Kidney (tissue), 14 donors: ENCODE measurements around the gene GKN1. TPM values are rescaled to one million over a fixed set of nuclear protein-coding genes. Genes with fewer than 3 reads are reported as not detected.
"Not testable (repeated sequence)": the region's sequence is repeated elsewhere in the genome, so short reads cannot be mapped to it uniquely, and the experiment has no call there.

Experiments
- DNase-seq, 5 donors: peaks; one replicate each; pipeline ENCODE4 v3.0.0-alpha.2; 2013 to 2020
- FAIRE-seq: peaks from 2 replicates; lab custom pipeline; 2012; peaks lifted over from hg19 to GRCh38; lab: Jason Lieb, UNC
- H3K27ac ChIP-seq, 2 donors: one replicate each; pipeline ENCODE4 v1.7.0; 2013; ENCODE audit warnings: low read depth in 2 of 2, low read length in 2 of 2, inconsistent platforms in 1 of 2
- H3K27me3 ChIP-seq: one replicate; pipeline ENCODE4 v1.7.1; 2013; ENCODE audit warnings: low read length, inconsistent platforms; ENCODE audit not compliant: control insufficient read depth, insufficient read depth
- H3K36me3 ChIP-seq, 3 donors: one replicate each; pipeline versions ENCODE4 v1.7.0 to v1.7.1; 2013; ENCODE audit warnings: low read length in 3 of 3, control low read depth in 1 of 3, inconsistent platforms in 1 of 3; ENCODE audit not compliant: insufficient read depth in 3 of 3, control insufficient read depth in 2 of 3
- H3K4me1 ChIP-seq, 3 donors: one replicate each; pipeline versions ENCODE4 v1.7.0 to v1.7.1; 2013; ENCODE audit warnings: low read length in 3 of 3, inconsistent platforms in 1 of 3, low read depth in 1 of 3; ENCODE audit not compliant: control insufficient read depth in 2 of 3, insufficient read depth in 2 of 3
- H3K4me3 ChIP-seq, 3 donors: one replicate each; pipeline versions ENCODE4 v1.7.0 to v1.8.1; 2013; ENCODE audit warnings: low read length in 3 of 3, control low read depth in 1 of 3, inconsistent platforms in 1 of 3
- H3K9ac ChIP-seq, 3 donors: one replicate each; pipeline versions ENCODE4 v1.7.0 to v1.7.1; 2013; ENCODE audit warnings: low read length in 3 of 3, control low read depth in 1 of 3, inconsistent platforms in 1 of 3
- H3K9me3 ChIP-seq, 3 donors: one replicate each; pipeline versions ENCODE4 v1.7.0 to v1.7.1; 2013; ENCODE audit warnings: low read length in 3 of 3, control low read depth in 1 of 3, inconsistent platforms in 1 of 3; ENCODE audit not compliant: control insufficient read depth in 2 of 3, insufficient read depth in 1 of 3
- intact Hi-C: fragments of 100-400 bp; cut with DNase I; formaldehyde crosslinking; loops from one replicate; pipeline ENCODE4 v1.11.1; 2022
- polyA plus RNA-seq: library from polyadenylated mRNA; stranded (reverse); fragments of 350-450 nt; fragmentation: Illumina TruSeq; extraction: RNeasy Lipid Tissue Mini Kit (QIAGEN cat#74804); gene quantifications from one replicate; pipeline ENCODE4 v1.2.3, GENCODE V29; 2014; ENCODE audit warnings: low read depth, low replicate concordance; ENCODE audit not compliant: insufficient read depth
- total RNA-seq: library from RNA; stranded (reverse); fragmentation: NEBNext Ultra II Directional; extraction: Animal tissue kit (Norgen Biotek cat#: 25700); gene quantifications from one replicate; pipeline ENCODE4 v1.2.1, GENCODE V29; 2021
- TF ChIP-seq, protein P1 (sequence below): IDR thresholded peaks from 3 replicates; pipeline ENCODE4 v1.5.1; 2012; ENCODE audit warnings: mild to moderate bottlenecking, moderate library complexity, borderline replicate concordance; ENCODE audit not compliant: insufficient read depth; ENCODE audit errors: extremely low read depth
- donor health status: control.
- donor health status: control.
- donor health status: control.
- donor health status: control.
- donor health status: control.
- donor health status: DM: yes; HTN: yes; CAD: no.
- donor health status: Normal renal cell carcinoma (clear cell type).

The GKN1 gene
- total and polyA plus RNA-seq, 2 donors from 2014 or later: not detected

DNA sequence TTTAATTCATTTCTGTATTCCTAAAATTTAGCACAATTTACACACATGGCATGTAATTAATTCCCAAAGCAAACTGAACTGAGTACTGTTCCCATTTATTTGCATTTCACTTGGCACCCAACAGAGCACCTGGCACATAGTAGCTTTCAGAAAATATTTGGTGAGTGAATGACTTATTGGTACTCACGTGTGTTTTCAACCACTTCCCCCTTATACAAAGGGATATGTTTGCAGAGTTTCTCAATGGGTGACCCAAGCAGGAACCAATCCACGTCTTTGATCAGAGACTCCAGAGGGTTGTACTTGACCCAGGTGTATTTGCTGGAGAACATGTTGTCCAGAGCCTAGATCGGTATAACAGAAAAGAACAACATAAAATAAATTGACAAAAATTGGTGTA, 28.3 kb upstream of the GKN1 start:
- no peak for FAIRE-seq
- no peaks in the 10 kb centered on the region for H3K27me3 ChIP-seq
- TF ChIP-seq, protein P1, sequence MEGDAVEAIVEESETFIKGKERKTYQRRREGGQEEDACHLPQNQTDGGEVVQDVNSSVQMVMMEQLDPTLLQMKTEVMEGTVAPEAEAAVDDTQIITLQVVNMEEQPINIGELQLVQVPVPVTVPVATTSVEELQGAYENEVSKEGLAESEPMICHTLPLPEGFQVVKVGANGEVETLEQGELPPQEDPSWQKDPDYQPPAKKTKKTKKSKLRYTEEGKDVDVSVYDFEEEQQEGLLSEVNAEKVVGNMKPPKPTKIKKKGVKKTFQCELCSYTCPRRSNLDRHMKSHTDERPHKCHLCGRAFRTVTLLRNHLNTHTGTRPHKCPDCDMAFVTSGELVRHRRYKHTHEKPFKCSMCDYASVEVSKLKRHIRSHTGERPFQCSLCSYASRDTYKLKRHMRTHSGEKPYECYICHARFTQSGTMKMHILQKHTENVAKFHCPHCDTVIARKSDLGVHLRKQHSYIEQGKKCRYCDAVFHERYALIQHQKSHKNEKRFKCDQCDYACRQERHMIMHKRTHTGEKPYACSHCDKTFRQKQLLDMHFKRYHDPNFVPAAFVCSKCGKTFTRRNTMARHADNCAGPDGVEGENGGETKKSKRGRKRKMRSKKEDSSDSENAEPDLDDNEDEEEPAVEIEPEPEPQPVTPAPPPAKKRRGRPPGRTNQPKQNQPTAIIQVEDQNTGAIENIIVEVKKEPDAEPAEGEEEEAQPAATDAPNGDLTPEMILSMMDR: no peak
- no peaks in the 10 kb centered on the region for H3K4me1 ChIP-seq
- intact Hi-C loops: no loop called here
- no peak overlapping the region for H3K9ac ChIP-seq
- no peak overlapping the region for H3K4me3 ChIP-seq
- no peak for DNase-seq
- H3K9me3 ChIP-seq: no peaks in the 10 kb centered on the region
- H3K36me3 ChIP-seq: no peaks in the 10 kb centered on the region
- no peak overlapping the region for H3K27ac ChIP-seq

GRCh38 chr2:68948710-68949109, 25.7 kb upstream of the GKN1 start:
- intact Hi-C loops: no loop called here
- no peak overlapping the region for H3K27ac ChIP-seq
- no peaks in the 10 kb centered on the region for H3K9me3 ChIP-seq

DNA sequence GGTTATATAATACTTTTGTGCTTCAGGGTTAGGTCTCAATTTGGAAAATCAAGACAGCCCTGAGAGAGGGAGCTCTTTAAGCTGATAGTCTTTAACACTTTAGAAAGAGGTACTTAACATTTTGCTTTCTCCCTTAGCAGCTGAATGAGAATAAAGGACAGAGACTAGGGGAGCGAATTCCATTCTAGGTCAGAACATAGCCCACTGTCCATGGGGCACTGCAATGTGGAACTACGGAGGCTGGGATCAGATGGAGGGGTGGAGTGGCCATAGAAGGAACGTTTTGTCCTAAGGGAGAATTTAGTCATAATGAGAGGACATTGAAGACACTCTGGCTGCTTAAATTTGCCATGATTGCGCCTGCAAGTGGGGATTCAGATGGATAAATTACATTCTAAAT, 22.5 kb upstream of the GKN1 start:
- no peaks in the 10 kb centered on the region for H3K9me3 ChIP-seq
- intact Hi-C loops: no loop called here
- no peak overlapping the region for H3K4me3 ChIP-seq
- H3K4me1 ChIP-seq: no peaks in the 10 kb centered on the region
- no peaks in the 10 kb centered on the region for H3K27me3 ChIP-seq
- no peak overlapping the region for H3K9ac ChIP-seq
- DNase-seq (no peak), FAIRE-seq (no peak)
- no peak overlapping the region for H3K27ac ChIP-seq
- H3K36me3 ChIP-seq: no peaks in the 10 kb centered on the region
- TF ChIP-seq, protein P1: no peak

More at GRCh38 chr2:68948710-68949109, 25.7 kb upstream of the GKN1 start:
- no peak overlapping the region for H3K9ac ChIP-seq
- H3K27me3 ChIP-seq: no peaks in the 10 kb centered on the region
- FAIRE-seq (no peak), DNase-seq (no peak)
- H3K4me3 ChIP-seq: no peak overlapping the region
- TF ChIP-seq, protein P1: no peak
- H3K36me3 ChIP-seq: no peaks in the 10 kb centered on the region
- H3K4me1 ChIP-seq: no peaks in the 10 kb centered on the region

- no peaks in the 10 kb centered on the region for H3K4me1 ChIP-seq
- no peak within 1 kb of the TSS for H3K27ac ChIP-seq
- no peaks in the 10 kb centered on the region for H3K36me3 ChIP-seq
- FAIRE-seq: no peak
- TF ChIP-seq, protein P1: no peak
- H3K4me3 ChIP-seq: no peak within 1 kb of the TSS
- intact Hi-C loops: no loop called here
- H3K9me3 ChIP-seq: no peaks in the 10 kb centered on the region
- H3K9ac ChIP-seq: no peak within 1 kb of the TSS
- H3K27me3 ChIP-seq: no peaks in the 10 kb centered on the region
- no peak for DNase-seq
Measured at GRCh38 chr2:68952887-68953521, 21.4 kb upstream of the GKN1 start, which contains the start of gene GKN2. Gene GKN2 (minus strand): TSS chr2:68952893. CDS start chr2:68952861, 32 bp downstream.

GRCh38 chr2:68955432-68955831, 19.0 kb upstream of the GKN1 start:
- H3K4me1 ChIP-seq, H3K9ac ChIP-seq, H3K27me3 ChIP-seq, H3K27ac ChIP-seq, DNase-seq, H3K9me3 ChIP-seq, FAIRE-seq, H3K4me3 ChIP-seq, H3K36me3 ChIP-seq, intact Hi-C loops: not testable (repeated sequence)
